GM12878 (cell line): Measurements from ENCODE around the gene LYVE1. TPM values are rescaled to one million over a fixed set of nuclear protein-coding genes. Genes with fewer than 3 reads are reported as not detected.

Experiments used
- ATAC-seq: fragments of 200-7000 bp; cut with Tn5 transposase; 3 replicates; pipeline ENCODE4 v1.9.1; 2020; ENCODE audit warnings: mild to moderate bottlenecking, moderate library complexity
- BruUV-seq: library from RNA; stranded (reverse); fragments of 400-500 nt; replicated peaks from 2 replicates; lab custom pipeline; 2021; lab: Mats Ljungman, UMichigan
- CTCF ChIA-PET: fragments of 300-600 bp; sonication (Branson Sonifier 250); formaldehyde crosslinking; extraction: SDS; loops from one replicate; lab custom pipeline; 2021; ENCODE audit warnings: inconsistent platforms; lab: Yijun Ruan, JAX
- POLR2A ChIA-PET: fragments of 350-600 bp; formaldehyde crosslinking; extraction: SDS; loops from one replicate; lab custom pipeline; 2021; ENCODE audit warnings: inconsistent platforms; lab: Charles Lee
- RAD21 ChIA-PET: fragments of 300-600 bp; sonication (Branson Sonifier 250); formaldehyde crosslinking; loops from one replicate; lab custom pipeline; 2023; ENCODE audit warnings: antibody characterized with exemption; ENCODE audit not compliant: unreplicated experiment; lab: Charles Lee
- SMC1A ChIA-PET: fragments of 300-600 bp; sonication (Branson Sonifier 250); formaldehyde crosslinking; loops from one replicate; lab custom pipeline; 2023; ENCODE audit not compliant: unreplicated experiment, uncharacterized antibody; lab: Charles Lee
- DNase-seq: peaks from one replicate; pipeline ENCODE4 v3.0.0-alpha.2; 2011; ENCODE audit warnings: low read depth, low spot score
- FAIRE-seq: peaks from 3 replicates; lab custom pipeline; 2011; peaks lifted over from hg19 to GRCh38; lab: Jason Lieb, UNC
- H2AFZ ChIP-seq: 2 replicates; pipeline ENCODE4 v1.6.0; 2011; ENCODE audit warnings: low read depth, low read length, control low read depth; ENCODE audit not compliant: control insufficient read depth
- H3K27ac ChIP-seq: 2 replicates; pipeline ENCODE4 v1.5.1; 2011; ENCODE audit warnings: control low read depth; ENCODE audit not compliant: control insufficient read depth, insufficient read depth
- H3K27me3 ChIP-seq, 2 experiments: replicated peaks in 1 of 2; 2 replicates each; pipeline versions ENCODE4 v1.6.0 to v1.6.1; 2011; ENCODE audit warnings: low read length in 1 of 2; ENCODE audit not compliant: control insufficient read depth in 2 of 2, insufficient read depth in 2 of 2
- H3K36me3 ChIP-seq, 2 experiments: 2 replicates each; pipeline ENCODE4 v1.5.1; 2011; ENCODE audit warnings: low read length in 1 of 2; ENCODE audit not compliant: control insufficient read depth in 2 of 2, insufficient read depth in 2 of 2
- H3K4me1 ChIP-seq: 2 replicates; pipeline ENCODE4 v1.6.1; 2011; ENCODE audit warnings: mild to moderate bottlenecking, low read length, moderate library complexity, mixed read lengths; ENCODE audit not compliant: control insufficient read depth, insufficient read depth
- H3K4me2 ChIP-seq: 2 replicates; pipeline ENCODE4 v1.6.0; 2011; ENCODE audit warnings: control low read depth; ENCODE audit not compliant: control insufficient read depth, insufficient read depth
- H3K4me3 ChIP-seq: fragments of 200-600 bp; sonication (generic); 2 replicates; pipeline ENCODE4 v1.5.1; 2016
- H3K79me2 ChIP-seq: 2 replicates; pipeline ENCODE4 v1.6.0; 2011; ENCODE audit warnings: low read length; ENCODE audit not compliant: control insufficient read depth, insufficient read depth
- H3K9ac ChIP-seq: 2 replicates; pipeline ENCODE4 v1.8.0; 2011; ENCODE audit warnings: low read length, control low read depth, mixed read lengths; ENCODE audit not compliant: control insufficient read depth, insufficient read depth
- H3K9me3 ChIP-seq: replicated peaks from 3 replicates; pipeline ENCODE4 v1.5.1; 2011; ENCODE audit warnings: mild to moderate bottlenecking, low read length; ENCODE audit not compliant: control insufficient read depth, insufficient read depth
- H4K20me1 ChIP-seq: 2 replicates; pipeline ENCODE4 v1.6.0; 2011; ENCODE audit not compliant: control insufficient read depth, insufficient read depth
- BCL11A ChIP-seq: IDR thresholded peaks from 2 replicates; pipeline ENCODE4 v1.6.1; 2011; ENCODE audit warnings: low read depth, low read length
- EZH2 ChIP-seq: IDR thresholded peaks from 2 replicates; pipeline ENCODE4 v1.6.1; 2012; ENCODE audit warnings: low read depth, mild to moderate bottlenecking, control low read depth, inconsistent platforms, low read length, borderline replicate concordance; ENCODE audit not compliant: control insufficient read depth
- FOS ChIP-seq: IDR thresholded peaks from 3 replicates; pipeline ENCODE4 v1.6.1; 2011; ENCODE audit warnings: borderline replicate concordance; ENCODE audit not compliant: insufficient read length; ENCODE audit errors: extremely low read depth
- HDGF ChIP-seq: fragments of 450-650 bp; IDR thresholded peaks from 2 replicates; pipeline ENCODE4 v1.6.1; 2016; ENCODE audit warnings: antibody characterized with exemption
- PAX8 ChIP-seq: fragments of 450-650 bp; IDR thresholded peaks from 2 replicates; pipeline ENCODE4 v1.6.1; 2017; ENCODE audit warnings: mild to moderate bottlenecking, moderate library complexity
- RAD21 ChIP-seq: IDR thresholded peaks from 2 replicates; pipeline ENCODE4 v1.6.1; 2011; ENCODE audit warnings: mild to moderate bottlenecking, low read depth, low read length, moderate library complexity; ENCODE audit not compliant: insufficient read depth
- RFX5 ChIP-seq: IDR thresholded peaks from 2 replicates; pipeline ENCODE4 v1.6.1; 2011; ENCODE audit warnings: low read depth, low read length, improper control_type of control experiment
- ZNF217 ChIP-seq: fragments of 450-650 bp; IDR thresholded peaks from 2 replicates; pipeline ENCODE4 v1.6.1; 2017; ENCODE audit warnings: antibody characterized with exemption, mild to moderate bottlenecking
- WGBS: methylation state at CpG from one replicate; pipeline ENCODE4 v1.1.6; 2016; ENCODE audit warnings: low lambda C conversion rate; ENCODE audit not compliant: insufficient replicate concordance, insufficient coverage; ENCODE audit errors: missing lambda C conversion rate; 5-methylcytosine and 5-hydroxymethylcytosine counted together
- in situ Hi-C: fragments of 300-500 bp; cut with MboI; formaldehyde crosslinking; loops from 9 replicates; pipeline ENCODE4 v1.14.3; 2018; ENCODE audit warnings: mixed read lengths
- intact Hi-C: fragments of 100-400 bp; cut with micrococcal nuclease; formaldehyde crosslinking; loops from one replicate; pipeline ENCODE4 v1.14.2; 2022; ENCODE audit not compliant: unreplicated experiment
- polyA plus RNA-seq, 11 experiments: library from polyadenylated mRNA; depleted of rRNA in 4 of 11; unstranded in 6 of 11; stranded (reverse) in 5 of 11; fragments of >200 nt; fragmentation: Nextera tagmentation in 4 of 11; fragmentation: Illumina TruSeq in 1 of 11; extraction: Ambion mirVana in 4 of 11; extraction: Trizol in 1 of 11; gene quantifications; 1 replicate in 1 of 11; 2 replicates in 10 of 11; pipeline versions ENCODE4 v1.2.1 to v1.2.3, GENCODE V29; 2011 to 2016; ENCODE audit warnings: inconsistent platforms in 2 of 11, missing spikeins in 2 of 11, low read depth in 1 of 11
- total RNA-seq, 4 experiments: library from RNA; depleted of rRNA in 3 of 4; stranded (reverse); fragments of >200 nt in 3 of 4; fragmentation: Illumina TruSeq in 1 of 4; extraction: Trizol in 1 of 4; gene quantifications; 2 replicates each; pipeline versions ENCODE4 v1.2.1 to v1.2.3, GENCODE V29; 2013 to 2021
- TF ChIP-seq, protein P1 (sequence below): fragments of 450-650 bp; formaldehyde crosslinking; IDR thresholded peaks from 2 replicates; pipeline ENCODE4 v1.4.0; 2022; ENCODE audit warnings: mild to moderate bottlenecking, moderate library complexity
- TF ChIP-seq, protein P2 (sequence below): fragments of 450-650 bp; IDR thresholded peaks from 2 replicates; pipeline ENCODE4 v1.6.1; 2017; ENCODE audit warnings: mild to moderate bottlenecking, moderate library complexity
- TF ChIP-seq, protein P3 (sequence below): IDR thresholded peaks from 2 replicates; pipeline ENCODE4 v1.6.1; 2012; ENCODE audit warnings: low read depth, low read length, improper control_type of control experiment

Gene LYVE1
- total and polyA plus RNA-seq, 10 of the 15 experiments (the other 5 are each of a cell fraction or from before 2014, with no cell fraction given), result 0.15 TPM; not detected in 9

- Histone ChIP-seq H3K9ac (no peak overlapping the region), H3K4me3 (peak overlapping the region; percentile 64; the same call in 1 of the 2 replicates), H3K27ac (no peak overlapping the region), H3K9me3 (no peaks in the 10 kb centered on the region; the same call in 2 of the 3 replicates), H4K20me1 (no peaks in the 10 kb centered on the region), H2AFZ (peak overlapping the region; percentile 78), H3K36me3 (no peaks in the 10 kb centered on the region), H3K79me2 (no peaks in the 10 kb centered on the region), H3K27me3 (peaks cover 0 to 5% of the 10 kb centered on the region in 2 experiments; a peak in 1 of 4 replicates), H3K4me2 (peak overlapping the region; percentile 94), H3K4me1 (peaks cover 5% of the 10 kb centered on the region)
- in situ Hi-C loops, result no loop called here
- RAD21 ChIA-PET, result interaction anchor here (1.1 to 2.6 kb wide), 9 partner anchors 10 to 175 kb away, joined by 3 to 21 read pairs (median 8); partner anchors contain the start of gene AMPD3
- SMC1A ChIA-PET, result interaction anchor here (0.6 to 4.9 kb wide), 18 partner anchors 8 to 195 kb away, joined by 3 to 25 read pairs (median 5); no protein-coding TSS in a partner anchor
- ATAC-seq (no peak), DNase-seq (no peak), FAIRE-seq (no peak)
- intact Hi-C loops, result loop anchor here (1.0 to 5.0 kb wide), 4 partner anchors 84 to 193 kb away; partner anchors contain the start of gene AMPD3
- TF ChIP-seq FOS (no peak), PAX8 (no peak), RAD21 (no peak), RFX5 (no peak), BCL11A (no peak), ZNF217 (no peak), EZH2 (no peak), HDGF (no peak)
- TF ChIP-seq, protein P1, sequence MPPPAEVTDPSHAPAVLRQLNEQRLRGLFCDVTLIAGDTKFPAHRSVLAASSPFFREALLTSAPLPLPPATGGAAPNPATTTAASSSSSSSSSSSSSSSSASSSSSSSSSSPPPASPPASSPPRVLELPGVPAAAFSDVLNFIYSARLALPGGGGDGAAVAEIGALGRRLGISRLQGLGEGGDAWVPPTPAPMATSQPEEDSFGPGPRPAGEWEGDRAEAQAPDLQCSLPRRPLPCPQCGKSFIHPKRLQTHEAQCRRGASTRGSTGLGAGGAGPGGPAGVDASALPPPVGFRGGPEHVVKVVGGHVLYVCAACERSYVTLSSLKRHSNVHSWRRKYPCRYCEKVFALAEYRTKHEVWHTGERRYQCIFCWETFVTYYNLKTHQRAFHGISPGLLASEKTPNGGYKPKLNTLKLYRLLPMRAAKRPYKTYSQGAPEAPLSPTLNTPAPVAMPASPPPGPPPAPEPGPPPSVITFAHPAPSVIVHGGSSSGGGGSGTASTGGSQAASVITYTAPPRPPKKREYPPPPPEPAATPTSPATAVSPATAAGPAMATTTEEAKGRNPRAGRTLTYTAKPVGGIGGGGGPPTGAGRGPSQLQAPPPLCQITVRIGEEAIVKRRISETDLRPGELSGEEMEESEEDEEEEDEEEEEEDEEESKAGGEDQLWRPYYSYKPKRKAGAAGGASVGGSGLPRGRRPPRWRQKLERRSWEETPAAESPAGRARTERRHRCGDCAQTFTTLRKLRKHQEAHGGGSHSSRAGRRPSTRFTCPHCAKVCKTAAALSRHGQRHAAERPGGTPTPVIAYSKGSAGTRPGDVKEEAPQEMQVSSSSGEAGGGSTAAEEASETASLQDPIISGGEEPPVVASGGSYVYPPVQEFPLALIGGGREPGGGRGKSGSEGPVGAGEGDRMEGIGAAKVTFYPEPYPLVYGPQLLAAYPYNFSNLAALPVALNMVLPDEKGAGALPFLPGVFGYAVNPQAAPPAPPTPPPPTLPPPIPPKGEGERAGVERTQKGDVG, result no peak
- TF ChIP-seq, protein P2, sequence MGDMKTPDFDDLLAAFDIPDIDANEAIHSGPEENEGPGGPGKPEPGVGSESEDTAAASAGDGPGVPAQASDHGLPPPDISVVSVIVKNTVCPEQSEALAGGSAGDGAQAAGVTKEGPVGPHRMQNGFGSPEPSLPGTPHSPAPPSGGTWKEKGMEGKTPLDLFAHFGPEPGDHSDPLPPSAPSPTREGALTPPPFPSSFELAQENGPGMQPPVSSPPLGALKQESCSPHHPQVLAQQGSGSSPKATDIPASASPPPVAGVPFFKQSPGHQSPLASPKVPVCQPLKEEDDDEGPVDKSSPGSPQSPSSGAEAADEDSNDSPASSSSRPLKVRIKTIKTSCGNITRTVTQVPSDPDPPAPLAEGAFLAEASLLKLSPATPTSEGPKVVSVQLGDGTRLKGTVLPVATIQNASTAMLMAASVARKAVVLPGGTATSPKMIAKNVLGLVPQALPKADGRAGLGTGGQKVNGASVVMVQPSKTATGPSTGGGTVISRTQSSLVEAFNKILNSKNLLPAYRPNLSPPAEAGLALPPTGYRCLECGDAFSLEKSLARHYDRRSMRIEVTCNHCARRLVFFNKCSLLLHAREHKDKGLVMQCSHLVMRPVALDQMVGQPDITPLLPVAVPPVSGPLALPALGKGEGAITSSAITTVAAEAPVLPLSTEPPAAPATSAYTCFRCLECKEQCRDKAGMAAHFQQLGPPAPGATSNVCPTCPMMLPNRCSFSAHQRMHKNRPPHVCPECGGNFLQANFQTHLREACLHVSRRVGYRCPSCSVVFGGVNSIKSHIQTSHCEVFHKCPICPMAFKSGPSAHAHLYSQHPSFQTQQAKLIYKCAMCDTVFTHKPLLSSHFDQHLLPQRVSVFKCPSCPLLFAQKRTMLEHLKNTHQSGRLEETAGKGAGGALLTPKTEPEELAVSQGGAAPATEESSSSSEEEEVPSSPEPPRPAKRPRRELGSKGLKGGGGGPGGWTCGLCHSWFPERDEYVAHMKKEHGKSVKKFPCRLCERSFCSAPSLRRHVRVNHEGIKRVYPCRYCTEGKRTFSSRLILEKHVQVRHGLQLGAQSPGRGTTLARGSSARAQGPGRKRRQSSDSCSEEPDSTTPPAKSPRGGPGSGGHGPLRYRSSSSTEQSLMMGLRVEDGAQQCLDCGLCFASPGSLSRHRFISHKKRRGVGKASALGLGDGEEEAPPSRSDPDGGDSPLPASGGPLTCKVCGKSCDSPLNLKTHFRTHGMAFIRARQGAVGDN, result no peak
- TF ChIP-seq, protein P3, sequence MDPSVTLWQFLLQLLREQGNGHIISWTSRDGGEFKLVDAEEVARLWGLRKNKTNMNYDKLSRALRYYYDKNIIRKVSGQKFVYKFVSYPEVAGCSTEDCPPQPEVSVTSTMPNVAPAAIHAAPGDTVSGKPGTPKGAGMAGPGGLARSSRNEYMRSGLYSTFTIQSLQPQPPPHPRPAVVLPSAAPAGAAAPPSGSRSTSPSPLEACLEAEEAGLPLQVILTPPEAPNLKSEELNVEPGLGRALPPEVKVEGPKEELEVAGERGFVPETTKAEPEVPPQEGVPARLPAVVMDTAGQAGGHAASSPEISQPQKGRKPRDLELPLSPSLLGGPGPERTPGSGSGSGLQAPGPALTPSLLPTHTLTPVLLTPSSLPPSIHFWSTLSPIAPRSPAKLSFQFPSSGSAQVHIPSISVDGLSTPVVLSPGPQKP, result no peak
- WGBS, result 28% methylated on average over 5 of the region's 5 CpGs
- no TSS peak for BruUV-seq
- CTCF ChIA-PET, result interaction anchor here (0.6 to 3.5 kb wide), 44 partner anchors 8 to 234 kb away, joined by 3 to 36 read pairs (median 5); partner anchors contain the start of genes AMPD3 and CTR9
- POLR2A ChIA-PET, result interaction anchor here (1.2 to 1.9 kb wide), 4 partner anchors 82 to 267 kb away, joined by 3 to 5 read pairs (median 4); partner anchors contain the start of gene EIF4G2
Measured at GRCh38 chr11:10541561-10541930, 26.9 kb downstream of the LYVE1 start.
